Bronchial epithelial cell (primary cell): ENCODE measurements around the gene ROR2. TPM values are rescaled to one million over a fixed set of nuclear protein-coding genes. Genes with fewer than 3 reads are reported as not detected.

ENCODE experiments used
- DNase-seq: peaks from one replicate; pipeline ENCODE4 v3.0.0-alpha.2; 2010; ENCODE audit warnings: low read depth
- FAIRE-seq: peaks from 2 replicates; lab custom pipeline; 2011; peaks lifted over from hg19 to GRCh38; lab: Jason Lieb, UNC
- H3K27me3 ChIP-seq: 2 replicates; pipeline ENCODE4 v1.5.1; 2011; ENCODE audit warnings: low read length; ENCODE audit not compliant: control insufficient read depth, insufficient read depth
- H3K36me3 ChIP-seq: 2 replicates; pipeline ENCODE4 v1.5.1; 2011; ENCODE audit warnings: low read length; ENCODE audit not compliant: control insufficient read depth, insufficient read depth
- H3K4me3 ChIP-seq: 2 replicates; pipeline ENCODE4 v1.5.1; 2011; ENCODE audit warnings: mild to moderate bottlenecking, low read depth, low read length, control low read depth
- CTCF ChIP-seq: IDR thresholded peaks from 2 replicates; pipeline ENCODE4 v1.5.1; 2011; ENCODE audit warnings: mild to moderate bottlenecking, moderate library complexity, low read length, control low read depth, inconsistent platforms; ENCODE audit not compliant: insufficient read depth, severe bottlenecking
- total RNA-seq: library from RNA; depleted of rRNA; stranded (reverse); fragments of >200 nt; gene quantifications from 2 replicates; pipeline ENCODE4 v1.2.1, GENCODE V29; 2014

ROR2 gene
- total RNA-seq, 1 donor from 2014 or later, result 0.26 TPM

DNA sequence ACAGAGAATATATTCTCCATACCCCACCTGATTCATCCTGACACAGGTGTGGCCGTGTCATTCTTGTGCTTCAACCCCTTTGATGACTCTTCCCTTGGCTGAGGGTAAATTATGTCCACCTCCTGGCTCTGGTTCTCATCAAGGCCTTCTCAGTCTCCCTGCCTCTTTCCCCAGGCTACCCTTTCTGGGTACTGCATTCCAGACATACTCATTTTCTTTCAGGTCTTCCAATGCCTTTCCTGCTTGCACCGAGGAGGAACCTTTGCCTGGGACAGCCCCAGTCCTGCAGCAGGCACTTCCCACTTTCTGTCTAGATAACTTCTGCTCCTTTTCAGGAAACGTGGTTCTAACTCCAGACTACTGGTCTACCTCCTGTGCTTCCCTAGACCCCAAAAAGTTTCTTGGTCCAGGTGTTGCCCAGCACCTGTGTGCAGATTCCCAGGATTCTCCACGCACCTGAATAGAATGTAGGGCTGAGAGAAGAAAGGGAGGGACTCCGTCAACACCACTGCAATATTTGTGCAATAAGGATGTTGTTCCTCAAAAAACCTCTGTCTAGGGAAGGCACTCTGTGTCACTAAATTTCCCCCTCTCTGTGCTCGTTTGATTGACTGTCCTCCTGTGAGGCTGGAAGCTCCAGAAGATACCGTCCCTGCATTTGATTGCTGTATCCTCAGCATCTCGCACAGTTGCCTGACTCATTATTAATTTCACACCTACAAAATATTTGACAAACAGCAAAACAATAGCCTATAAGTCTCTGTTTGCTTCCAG lies 271.0 kb downstream of the ROR2 start:
- no peak for TF ChIP-seq CTCF
- FAIRE-seq (no peak), DNase-seq (no peak)
- no peaks in the 10 kb centered on the region for H3K36me3 ChIP-seq
- H3K4me3 ChIP-seq, result no peak overlapping the region
- H3K27me3 ChIP-seq, result no peaks in the 10 kb centered on the region

DNA sequence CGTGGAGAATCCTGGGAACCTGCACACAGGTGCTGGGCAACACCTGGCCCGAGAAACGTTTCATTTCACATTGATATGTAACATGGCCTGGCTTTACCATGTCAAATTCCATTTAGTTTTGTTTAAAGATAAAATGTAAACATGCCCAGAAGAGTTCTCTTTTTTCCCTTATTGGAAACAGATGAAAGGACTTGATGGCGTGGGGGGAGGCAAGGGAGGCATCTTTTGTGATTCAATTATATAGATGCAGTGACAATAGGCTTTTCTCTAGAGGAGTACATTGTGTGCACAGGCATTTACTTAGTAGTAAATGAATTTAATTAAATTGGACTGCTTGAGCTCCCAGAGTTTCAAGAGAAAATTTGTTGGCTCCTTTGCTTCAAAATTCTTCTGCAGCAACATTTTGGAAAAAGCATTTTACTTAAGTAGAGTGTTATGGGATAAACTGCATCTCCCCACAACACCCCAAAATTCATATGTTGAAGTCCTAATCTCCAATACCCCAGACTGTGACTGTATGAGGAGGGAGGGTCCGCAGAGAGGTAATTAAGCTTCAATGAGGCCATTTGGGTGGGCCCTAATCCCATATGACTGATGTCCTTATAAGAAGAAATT lies 272.1 kb downstream of the ROR2 start:
- no peak for TF ChIP-seq CTCF
- Histone ChIP-seq H3K27me3 (no peaks in the 10 kb centered on the region), H3K36me3 (no peaks in the 10 kb centered on the region), H3K4me3 (no peak overlapping the region)
- DNase-seq (no peak), FAIRE-seq (no peak)

DNA sequence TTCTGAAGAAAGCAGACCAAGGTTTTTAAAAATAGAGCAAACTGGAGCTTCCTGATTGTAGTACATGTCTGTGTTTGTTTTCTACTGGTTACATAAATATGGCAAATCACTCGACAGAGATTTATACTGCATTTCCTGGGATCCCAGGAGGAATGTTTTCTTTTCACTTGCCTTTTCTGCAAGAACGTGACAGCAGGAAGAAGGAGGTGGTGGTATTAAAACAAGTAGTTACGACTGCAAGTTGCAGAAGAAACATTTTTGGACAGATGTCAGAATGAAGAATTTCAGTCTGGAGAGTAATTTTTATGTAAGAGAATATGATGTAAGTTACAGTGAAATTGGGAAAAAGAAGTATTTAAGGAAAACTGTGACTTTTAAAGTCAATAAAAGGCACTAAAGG lies 272.7 kb downstream of the ROR2 start:
- FAIRE-seq, result no peak
- no peak for TF ChIP-seq CTCF
- no peak for DNase-seq
- no peaks in the 10 kb centered on the region for H3K27me3 ChIP-seq
- no peak overlapping the region for H3K4me3 ChIP-seq
- H3K36me3 ChIP-seq, result no peaks in the 10 kb centered on the region

DNA sequence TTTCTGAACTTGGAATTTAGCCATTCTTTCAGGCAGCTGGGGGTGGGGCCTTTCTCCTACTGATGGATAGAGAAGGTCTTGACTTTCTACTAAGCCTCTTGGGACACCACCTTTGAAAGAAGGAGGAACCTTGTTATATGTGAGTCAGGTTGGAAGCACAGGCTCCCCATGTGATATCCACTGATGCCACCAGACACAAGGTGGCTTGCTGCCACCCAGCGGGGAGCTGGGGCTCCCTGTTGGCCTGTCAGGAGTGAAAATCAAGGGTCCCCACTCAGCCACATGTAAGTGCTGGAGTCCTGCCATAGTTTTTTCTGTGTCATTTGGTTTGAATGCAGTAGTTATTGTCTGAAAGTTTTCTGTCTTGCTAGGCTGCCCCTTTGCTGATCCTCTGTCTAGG lies 274.0 kb downstream of the ROR2 start:
- DNase-seq, result no peak
- H3K4me3 ChIP-seq, result no peak overlapping the region
- no peaks in the 10 kb centered on the region for H3K36me3 ChIP-seq
- no peak for FAIRE-seq
- TF ChIP-seq CTCF, result peak; percentile 26
- no peaks in the 10 kb centered on the region for H3K27me3 ChIP-seq

- Histone ChIP-seq H3K27me3 (no peaks in the 10 kb centered on the region), H3K4me3 (no peak overlapping the region), H3K36me3 (no peaks in the 10 kb centered on the region)
- no peak for FAIRE-seq
- no peak for TF ChIP-seq CTCF
- DNase-seq, result no peak
Measured at GRCh38 chr9:91664663-91665062, 285.4 kb downstream of the ROR2 start.
